Neutrophil (primary cell): ENCODE results near the gene COL25A1.
"Not testable (repeated sequence)": the region's sequence is repeated elsewhere in the genome, so short reads cannot be mapped to it uniquely, and the experiment has no call there.

Source experiments
- H3K27ac ChIP-seq: fragments of 200-600 bp; sonication (generic); 2 replicates; pipeline ENCODE4 v1.5.1; 2016; ENCODE audit warnings: mild to moderate bottlenecking, moderate library complexity
- H3K27me3 ChIP-seq: fragments of 200-600 bp; sonication (generic); 2 replicates; pipeline ENCODE4 v1.6.0; 2016; ENCODE audit warnings: mild to moderate bottlenecking
- H3K36me3 ChIP-seq: fragments of 200-600 bp; sonication (generic); 2 replicates; pipeline ENCODE4 v1.5.1; 2017
- H3K4me1 ChIP-seq, 2 experiments: fragments of 200-600 bp in 1 of 2; sonication (generic) in 1 of 2; 1 replicate in 1 of 2; 2 replicates in 1 of 2; pipeline versions ENCODE4 v1.5.1 to v1.6.1; 2013 to 2016; ENCODE audit warnings: low read depth in 1 of 2, low read length in 1 of 2, mild to moderate bottlenecking in 1 of 2, moderate library complexity in 1 of 2; ENCODE audit not compliant: control insufficient read depth in 1 of 2, insufficient read depth in 1 of 2
- H3K4me3 ChIP-seq, 2 experiments: fragments of 200-600 bp in 1 of 2; sonication (generic) in 1 of 2; 1 replicate in 1 of 2; 2 replicates in 1 of 2; pipeline ENCODE4 v1.5.1; 2013 to 2016; ENCODE audit warnings: low read depth in 1 of 2, low read length in 1 of 2, mild to moderate bottlenecking in 1 of 2, moderate library complexity in 1 of 2
- H3K9me3 ChIP-seq: fragments of 200-600 bp; sonication (generic); 2 replicates; pipeline ENCODE4 v1.5.1; 2016
- TF ChIP-seq, protein P1 (sequence below): fragments of 200-600 bp; sonication (generic); IDR thresholded peaks from 2 replicates; pipeline ENCODE4 v1.5.1; 2016; ENCODE audit warnings: antibody characterized with exemption

COL25A1 gene

GRCh38 chr4:109147135-109147534 is 155.3 kb downstream of the COL25A1 start:
- Histone ChIP-seq H3K27ac (no peak overlapping the region), H3K9me3 (no peaks in the 10 kb centered on the region), H3K4me3 (no peak overlapping the region), H3K27me3 (no peaks in the 10 kb centered on the region), H3K4me1 (no peaks in the 10 kb centered on the region), H3K36me3 (no peaks in the 10 kb centered on the region)
- TF ChIP-seq, protein P1, sequence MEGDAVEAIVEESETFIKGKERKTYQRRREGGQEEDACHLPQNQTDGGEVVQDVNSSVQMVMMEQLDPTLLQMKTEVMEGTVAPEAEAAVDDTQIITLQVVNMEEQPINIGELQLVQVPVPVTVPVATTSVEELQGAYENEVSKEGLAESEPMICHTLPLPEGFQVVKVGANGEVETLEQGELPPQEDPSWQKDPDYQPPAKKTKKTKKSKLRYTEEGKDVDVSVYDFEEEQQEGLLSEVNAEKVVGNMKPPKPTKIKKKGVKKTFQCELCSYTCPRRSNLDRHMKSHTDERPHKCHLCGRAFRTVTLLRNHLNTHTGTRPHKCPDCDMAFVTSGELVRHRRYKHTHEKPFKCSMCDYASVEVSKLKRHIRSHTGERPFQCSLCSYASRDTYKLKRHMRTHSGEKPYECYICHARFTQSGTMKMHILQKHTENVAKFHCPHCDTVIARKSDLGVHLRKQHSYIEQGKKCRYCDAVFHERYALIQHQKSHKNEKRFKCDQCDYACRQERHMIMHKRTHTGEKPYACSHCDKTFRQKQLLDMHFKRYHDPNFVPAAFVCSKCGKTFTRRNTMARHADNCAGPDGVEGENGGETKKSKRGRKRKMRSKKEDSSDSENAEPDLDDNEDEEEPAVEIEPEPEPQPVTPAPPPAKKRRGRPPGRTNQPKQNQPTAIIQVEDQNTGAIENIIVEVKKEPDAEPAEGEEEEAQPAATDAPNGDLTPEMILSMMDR = no peak

DNA sequence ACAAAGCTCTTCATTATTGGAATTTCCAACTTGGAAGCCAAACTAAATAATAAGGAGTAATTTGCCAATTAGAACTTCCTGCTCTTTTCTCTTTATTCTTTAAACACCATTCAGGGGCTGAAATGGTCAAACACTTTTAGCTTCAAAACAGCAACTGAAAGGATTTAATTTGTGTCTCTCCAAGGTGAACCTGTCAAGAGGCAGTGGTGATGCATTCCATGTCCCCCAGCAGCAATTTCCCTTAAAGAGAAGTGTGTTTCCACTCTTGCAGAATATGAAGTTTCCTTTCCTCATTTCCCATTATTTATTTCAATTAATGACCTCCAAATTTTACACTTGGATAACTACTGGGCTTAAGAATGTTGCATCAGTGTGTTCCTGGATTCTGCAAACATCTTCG is 156.0 kb downstream of the COL25A1 start:
- no peaks in the 10 kb centered on the region for H3K4me1 ChIP-seq
- no peaks in the 10 kb centered on the region for H3K27me3 ChIP-seq
- no peaks in the 10 kb centered on the region for H3K9me3 ChIP-seq
- H3K4me3 ChIP-seq = no peak overlapping the region
- TF ChIP-seq, protein P1 = no peak
- H3K27ac ChIP-seq = no peak overlapping the region
- H3K36me3 ChIP-seq = no peaks in the 10 kb centered on the region

DNA sequence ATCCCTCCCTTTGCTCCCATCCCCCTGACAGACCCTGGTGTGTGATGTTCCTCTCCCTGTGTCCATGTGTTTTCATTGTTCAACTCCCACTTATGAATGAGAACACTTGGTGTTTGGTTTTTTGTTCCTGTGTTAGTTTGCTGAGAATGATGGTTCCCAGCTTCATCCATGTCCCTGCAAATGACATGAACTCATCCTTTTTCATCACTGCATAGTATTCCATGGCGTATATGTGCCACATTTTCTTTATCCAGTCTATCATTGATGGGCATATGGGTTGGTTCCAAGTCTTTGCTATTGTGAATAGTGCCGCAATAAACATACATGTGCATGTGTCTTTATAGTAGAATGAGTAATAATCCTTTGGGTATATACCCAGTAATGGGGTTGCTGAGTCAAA is 164.3 kb downstream of the COL25A1 start:
- not testable (repeated sequence) for H3K4me3 ChIP-seq, H3K27ac ChIP-seq, H3K27me3 ChIP-seq, H3K4me1 ChIP-seq, H3K9me3 ChIP-seq, H3K36me3 ChIP-seq

DNA sequence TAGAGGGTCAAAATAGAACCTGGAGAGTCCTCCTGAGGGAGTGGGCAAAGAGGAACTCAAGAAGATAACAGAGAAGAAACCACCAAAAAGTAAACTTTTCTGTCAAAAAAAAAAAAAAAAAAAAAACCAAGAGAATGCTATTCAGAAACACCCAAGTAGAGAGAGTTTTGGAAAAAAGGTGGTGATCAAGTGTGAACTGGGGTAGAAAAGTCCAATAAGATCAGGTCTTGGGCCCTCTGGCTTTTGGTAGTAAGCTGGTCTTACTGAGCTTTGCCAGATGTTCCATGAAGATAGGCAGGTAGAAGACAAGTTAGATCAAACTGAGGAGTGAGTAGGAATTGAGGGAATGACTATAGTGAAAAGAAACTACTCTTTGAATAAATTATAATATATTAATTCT is 167.5 kb downstream of the COL25A1 start:
- Histone ChIP-seq H3K27ac (no peak overlapping the region), H3K36me3 (no peaks in the 10 kb centered on the region), H3K4me1 (no peaks in the 10 kb centered on the region), H3K9me3 (no peaks in the 10 kb centered on the region), H3K27me3 (no peaks in the 10 kb centered on the region), H3K4me3 (no peak overlapping the region)
- TF ChIP-seq, protein P1 = no peak

DNA sequence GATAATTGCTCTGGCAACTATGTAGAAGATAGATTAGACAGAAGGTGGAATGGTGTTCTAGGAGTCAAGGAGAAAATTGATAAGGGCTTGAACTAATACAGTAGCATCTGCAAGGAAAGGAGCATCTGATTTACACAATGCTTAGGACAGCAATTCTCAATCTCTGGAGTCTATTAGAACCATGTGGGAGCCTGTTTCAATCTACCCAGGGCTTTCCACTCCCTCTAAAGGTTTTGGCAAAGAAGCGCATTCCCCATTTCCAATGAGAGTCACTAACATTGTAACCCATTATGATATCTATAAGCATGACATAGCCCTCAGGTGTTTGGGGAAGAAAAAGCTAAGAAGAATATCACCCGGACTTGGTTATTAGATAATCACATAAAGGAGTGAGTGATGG is 168.2 kb downstream of the COL25A1 start:
- H3K9me3 ChIP-seq = no peaks in the 10 kb centered on the region
- H3K4me1 ChIP-seq = no peaks in the 10 kb centered on the region
- TF ChIP-seq, protein P1 = no peak
- H3K36me3 ChIP-seq = no peaks in the 10 kb centered on the region
- no peak overlapping the region for H3K27ac ChIP-seq
- H3K27me3 ChIP-seq = no peaks in the 10 kb centered on the region
- no peak overlapping the region for H3K4me3 ChIP-seq

- H3K4me1 ChIP-seq = no peaks in the 10 kb centered on the region
Observed at GRCh38 chr4:109131559-109131958, 170.9 kb downstream of the COL25A1 start.

More at GRCh38 chr4:109131559-109131958, 170.9 kb downstream of the COL25A1 start:
- Histone ChIP-seq H3K27me3 (no peaks in the 10 kb centered on the region), H3K36me3 (no peaks in the 10 kb centered on the region), H3K4me3 (no peak overlapping the region), H3K9me3 (no peaks in the 10 kb centered on the region), H3K27ac (no peak overlapping the region)
- TF ChIP-seq, protein P1 = no peak
